ENCODE measurements around the gene COL27A1.

Gene COL27A1

GRCh38 chr9:114227288-114228015 lies 72.1 kb downstream of the COL27A1 start:
- peaks cover 23% of the 10 kb centered on the region for H3K4me1 ChIP-seq (ENCODE audit: control insufficient read depth, insufficient read depth, low read length)

GRCh38 chr9:114228016-114228808 lies 72.9 kb downstream of the COL27A1 start:
- Histone ChIP-seq H3K4me3 (ENCODE audit: low read length) (no peak overlapping the region), H3K9me3 (ENCODE audit: control insufficient read depth, low read length) (no peaks in the 10 kb centered on the region), H3K9ac (ENCODE audit: low read length) (no peak overlapping the region), H3K4me1 (ENCODE audit: control insufficient read depth, insufficient read depth, low read length) (peaks cover 23% of the 10 kb centered on the region), H3K36me3 (ENCODE audit: control insufficient read depth, insufficient read depth, low read length, severe bottlenecking) (peaks cover 5% of the 10 kb centered on the region), H3K27me3 (replicated peaks; ENCODE audit: control insufficient read depth, insufficient read depth, low read length) (no peaks in the 10 kb centered on the region)
- DNase-seq (ENCODE audit: low read depth), result no peak

More at GRCh38 chr9:114227288-114228015, 72.1 kb downstream of the COL27A1 start:
- peaks cover 12% of the 10 kb centered on the region for H3K36me3 ChIP-seq (ENCODE audit: control insufficient read depth, insufficient read depth, low read length, severe bottlenecking)
- H3K4me3 ChIP-seq (ENCODE audit: low read length), result no peak overlapping the region
- no peaks in the 10 kb centered on the region for H3K27me3 ChIP-seq (replicated peaks; ENCODE audit: control insufficient read depth, insufficient read depth, low read length)
- H3K9me3 ChIP-seq (ENCODE audit: control insufficient read depth, low read length), result no peaks in the 10 kb centered on the region
- no peak overlapping the region for H3K9ac ChIP-seq (ENCODE audit: low read length)
- DNase-seq (ENCODE audit: low read depth), result no peak

- H3K36me3 ChIP-seq (ENCODE audit: control insufficient read depth, insufficient read depth, low read length, severe bottlenecking), result peaks cover 2% of the 10 kb centered on the region
- no peak for DNase-seq (ENCODE audit: low read depth)
- H3K4me3 ChIP-seq (ENCODE audit: low read length), result no peak overlapping the region
- H3K27me3 ChIP-seq (replicated peaks; ENCODE audit: control insufficient read depth, insufficient read depth, low read length), result no peaks in the 10 kb centered on the region
- no peaks in the 10 kb centered on the region for H3K9me3 ChIP-seq (ENCODE audit: control insufficient read depth, low read length)
- H3K9ac ChIP-seq (ENCODE audit: low read length), result no peak overlapping the region
- peaks cover 26% of the 10 kb centered on the region for H3K4me1 ChIP-seq (ENCODE audit: control insufficient read depth, insufficient read depth, low read length)
Observed at GRCh38 chr9:114229295-114229694, 74.0 kb downstream of the COL27A1 start.

GRCh38 chr9:114230068-114230467 lies 74.7 kb downstream of the COL27A1 start:
- no peaks in the 10 kb centered on the region for H3K27me3 ChIP-seq (replicated peaks; ENCODE audit: control insufficient read depth, insufficient read depth, low read length)
- no peak overlapping the region for H3K9ac ChIP-seq (ENCODE audit: low read length)
- H3K4me3 ChIP-seq (ENCODE audit: low read length), result no peak overlapping the region
- H3K36me3 ChIP-seq (ENCODE audit: control insufficient read depth, insufficient read depth, low read length, severe bottlenecking), result peaks cover 2% of the 10 kb centered on the region
- DNase-seq (ENCODE audit: low read depth), result no peak
- peaks cover 20% of the 10 kb centered on the region for H3K4me1 ChIP-seq (ENCODE audit: control insufficient read depth, insufficient read depth, low read length)
- no peaks in the 10 kb centered on the region for H3K9me3 ChIP-seq (ENCODE audit: control insufficient read depth, low read length)

- no peaks in the 10 kb centered on the region for H3K27me3 ChIP-seq (replicated peaks; ENCODE audit: control insufficient read depth, insufficient read depth, low read length)
- H3K36me3 ChIP-seq (ENCODE audit: control insufficient read depth, insufficient read depth, low read length, severe bottlenecking), result peaks cover 2% of the 10 kb centered on the region
- no peak overlapping the region for H3K9ac ChIP-seq (ENCODE audit: low read length)
- H3K9me3 ChIP-seq (ENCODE audit: control insufficient read depth, low read length), result no peaks in the 10 kb centered on the region
- H3K4me3 ChIP-seq (ENCODE audit: low read length), result no peak overlapping the region
- no peak for DNase-seq (ENCODE audit: low read depth)
- H3K4me1 ChIP-seq (ENCODE audit: control insufficient read depth, insufficient read depth, low read length), result peaks cover 9% of the 10 kb centered on the region
Observed at GRCh38 chr9:114231273-114231672, 75.9 kb downstream of the COL27A1 start.

GRCh38 chr9:114231719-114232449 lies 76.5 kb downstream of the COL27A1 start:
- H3K9me3 ChIP-seq (ENCODE audit: control insufficient read depth, low read length), result no peaks in the 10 kb centered on the region
- H3K4me1 ChIP-seq (ENCODE audit: control insufficient read depth, insufficient read depth, low read length), result peaks cover 9% of the 10 kb centered on the region
- H3K9ac ChIP-seq (ENCODE audit: low read length), result no peak overlapping the region
- no peak for DNase-seq (ENCODE audit: low read depth)
- peaks cover 2% of the 10 kb centered on the region for H3K36me3 ChIP-seq (ENCODE audit: control insufficient read depth, insufficient read depth, low read length, severe bottlenecking)
- no peak overlapping the region for H3K4me3 ChIP-seq (ENCODE audit: low read length)
- H3K27me3 ChIP-seq (replicated peaks; ENCODE audit: control insufficient read depth, insufficient read depth, low read length), result no peaks in the 10 kb centered on the region

GRCh38 chr9:114233491-114234185 lies 78.3 kb downstream of the COL27A1 start:
- Histone ChIP-seq H3K4me3 (ENCODE audit: low read length) (no peak overlapping the region), H3K9ac (ENCODE audit: low read length) (no peak overlapping the region), H3K27me3 (replicated peaks; ENCODE audit: control insufficient read depth, insufficient read depth, low read length) (no peaks in the 10 kb centered on the region)

GRCh38 chr9:114235033-114235661 lies 79.8 kb downstream of the COL27A1 start:
- no peaks in the 10 kb centered on the region for H3K27me3 ChIP-seq (replicated peaks; ENCODE audit: control insufficient read depth, insufficient read depth, low read length)
- H3K4me3 ChIP-seq (ENCODE audit: low read length), result no peak overlapping the region
- H3K9ac ChIP-seq (ENCODE audit: low read length), result no peak overlapping the region
- peaks cover 30% of the 10 kb centered on the region for H3K4me1 ChIP-seq (ENCODE audit: control insufficient read depth, insufficient read depth, low read length)
- DNase-seq (ENCODE audit: low read depth), result no peak
- H3K9me3 ChIP-seq (ENCODE audit: control insufficient read depth, low read length), result no peaks in the 10 kb centered on the region
- peaks cover 5% of the 10 kb centered on the region for H3K36me3 ChIP-seq (ENCODE audit: control insufficient read depth, insufficient read depth, low read length, severe bottlenecking)

More at GRCh38 chr9:114233491-114234185, 78.3 kb downstream of the COL27A1 start:
- no peak for DNase-seq (ENCODE audit: low read depth)
- Histone ChIP-seq H3K36me3 (ENCODE audit: control insufficient read depth, insufficient read depth, low read length, severe bottlenecking) (no peaks in the 10 kb centered on the region), H3K9me3 (ENCODE audit: control insufficient read depth, low read length) (no peaks in the 10 kb centered on the region), H3K4me1 (ENCODE audit: control insufficient read depth, insufficient read depth, low read length) (peaks cover 20% of the 10 kb centered on the region)

- peaks cover 30% of the 10 kb centered on the region for H3K4me1 ChIP-seq (ENCODE audit: control insufficient read depth, insufficient read depth, low read length)
- no peak overlapping the region for H3K4me3 ChIP-seq (ENCODE audit: low read length)
- H3K9ac ChIP-seq (ENCODE audit: low read length), result no peak overlapping the region
- H3K36me3 ChIP-seq (ENCODE audit: control insufficient read depth, insufficient read depth, low read length, severe bottlenecking), result peaks cover 13% of the 10 kb centered on the region
- DNase-seq (ENCODE audit: low read depth), result no peak
- no peaks in the 10 kb centered on the region for H3K9me3 ChIP-seq (ENCODE audit: control insufficient read depth, low read length)
- H3K27me3 ChIP-seq (replicated peaks; ENCODE audit: control insufficient read depth, insufficient read depth, low read length), result no peaks in the 10 kb centered on the region
Observed at GRCh38 chr9:114236391-114237138, 81.2 kb downstream of the COL27A1 start.

GRCh38 chr9:114237247-114237646 lies 81.9 kb downstream of the COL27A1 start:
- no peak overlapping the region for H3K9ac ChIP-seq (ENCODE audit: low read length)
- H3K27me3 ChIP-seq (replicated peaks; ENCODE audit: control insufficient read depth, insufficient read depth, low read length), result no peaks in the 10 kb centered on the region
- no peaks in the 10 kb centered on the region for H3K9me3 ChIP-seq (ENCODE audit: control insufficient read depth, low read length)
- H3K36me3 ChIP-seq (ENCODE audit: control insufficient read depth, insufficient read depth, low read length, severe bottlenecking), result peaks cover 20% of the 10 kb centered on the region
- H3K4me1 ChIP-seq (ENCODE audit: control insufficient read depth, insufficient read depth, low read length), result peaks cover 30% of the 10 kb centered on the region
- H3K4me3 ChIP-seq (ENCODE audit: low read length), result no peak overlapping the region
- no peak for DNase-seq (ENCODE audit: low read depth)

Data from adipocyte (in vitro differentiated cells).